Inflammatory macrophage treated with lipopolysaccharide for 1 hour (primary cell): ENCODE data around the gene MAP2K5.

Experiments used
- DNase-seq, 2 donors: peaks; one replicate each; pipeline ENCODE4 v3.0.0-alpha.2; 2020 to 2022

Gene MAP2K5

DNA sequence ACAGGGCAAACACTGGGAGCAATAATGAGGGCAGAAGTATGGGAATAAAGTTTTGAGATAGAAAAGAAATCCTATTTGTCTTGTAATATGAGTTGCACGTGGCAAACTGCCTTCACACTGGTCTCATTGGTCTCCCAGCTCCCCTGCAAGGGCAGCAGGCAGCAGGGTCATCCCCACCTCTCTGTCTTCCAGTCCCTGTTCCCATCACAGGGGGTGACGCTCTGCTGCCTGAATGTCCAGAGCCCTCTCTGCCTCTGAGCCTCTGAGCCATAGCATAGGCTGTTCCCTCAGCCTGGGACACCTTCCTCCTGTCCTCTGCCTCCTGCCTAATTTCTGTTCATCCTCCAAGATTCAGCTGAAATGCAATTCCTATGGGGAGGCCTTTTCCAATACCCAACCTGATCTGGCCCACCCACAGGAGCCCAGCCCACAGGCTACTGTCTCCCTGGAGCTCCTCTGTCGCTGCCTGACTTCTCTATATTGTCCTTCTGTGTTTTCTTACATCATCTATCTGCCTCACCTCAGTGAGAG, 270.7 kb downstream of the MAP2K5 start:
- no peak for DNase-seq

DNA sequence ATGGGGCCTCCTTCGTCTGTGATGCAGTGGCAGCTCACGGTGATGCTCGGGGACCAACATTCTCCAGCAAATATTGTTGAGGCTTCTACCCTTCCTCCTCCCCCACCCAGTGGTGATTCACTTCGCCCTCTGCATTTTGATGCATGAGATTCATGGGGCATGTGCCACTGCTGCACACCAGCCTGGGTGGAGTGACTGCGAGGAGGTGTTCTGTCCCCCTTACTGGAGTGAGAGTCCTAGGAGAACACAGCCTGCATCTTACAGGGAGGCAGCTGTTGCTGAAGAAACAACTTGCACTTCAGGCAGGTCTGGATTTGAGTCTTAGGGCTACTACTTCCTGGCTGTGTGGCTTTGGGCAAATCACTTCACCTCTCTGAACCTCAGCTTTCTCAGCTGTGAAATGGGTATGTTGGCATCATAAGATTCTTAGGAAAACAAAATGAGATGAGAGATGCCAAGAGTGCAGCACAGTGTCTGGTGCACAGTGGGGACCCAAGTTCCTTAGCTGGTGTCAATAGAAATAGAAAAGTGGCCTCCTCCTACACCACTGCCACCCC, 272.6 kb downstream of the MAP2K5 start:
- DNase-seq = no peak

- DNase-seq = no peak
These were observed 274.2 kb downstream of the MAP2K5 start for GRCh38 chr15:67816668-67817067.

GRCh38 chr15:67818464-67818863, 276.0 kb downstream of the MAP2K5 start:
- DNase-seq = no peak

DNA sequence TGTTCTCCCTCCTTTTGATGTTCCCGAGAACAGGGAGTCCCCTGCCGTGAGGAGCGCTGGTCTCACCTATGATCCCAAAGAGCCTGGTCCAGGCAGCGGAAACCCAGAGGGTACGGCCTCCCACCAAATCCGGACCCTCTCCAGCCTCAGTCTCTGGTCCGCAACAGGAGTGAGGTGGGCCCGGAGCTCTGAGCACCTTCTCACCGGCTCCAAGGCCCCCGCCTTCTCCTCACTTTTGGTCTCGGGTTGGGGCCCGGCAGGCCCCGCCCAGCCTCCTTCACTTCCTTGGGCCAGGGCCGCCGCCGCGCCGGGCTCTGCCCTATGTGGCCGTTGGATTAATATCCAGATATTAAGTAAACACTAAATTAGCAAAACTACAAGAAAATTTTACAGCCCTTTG, 277.1 kb downstream of the MAP2K5 start:
- no peak for DNase-seq

DNA sequence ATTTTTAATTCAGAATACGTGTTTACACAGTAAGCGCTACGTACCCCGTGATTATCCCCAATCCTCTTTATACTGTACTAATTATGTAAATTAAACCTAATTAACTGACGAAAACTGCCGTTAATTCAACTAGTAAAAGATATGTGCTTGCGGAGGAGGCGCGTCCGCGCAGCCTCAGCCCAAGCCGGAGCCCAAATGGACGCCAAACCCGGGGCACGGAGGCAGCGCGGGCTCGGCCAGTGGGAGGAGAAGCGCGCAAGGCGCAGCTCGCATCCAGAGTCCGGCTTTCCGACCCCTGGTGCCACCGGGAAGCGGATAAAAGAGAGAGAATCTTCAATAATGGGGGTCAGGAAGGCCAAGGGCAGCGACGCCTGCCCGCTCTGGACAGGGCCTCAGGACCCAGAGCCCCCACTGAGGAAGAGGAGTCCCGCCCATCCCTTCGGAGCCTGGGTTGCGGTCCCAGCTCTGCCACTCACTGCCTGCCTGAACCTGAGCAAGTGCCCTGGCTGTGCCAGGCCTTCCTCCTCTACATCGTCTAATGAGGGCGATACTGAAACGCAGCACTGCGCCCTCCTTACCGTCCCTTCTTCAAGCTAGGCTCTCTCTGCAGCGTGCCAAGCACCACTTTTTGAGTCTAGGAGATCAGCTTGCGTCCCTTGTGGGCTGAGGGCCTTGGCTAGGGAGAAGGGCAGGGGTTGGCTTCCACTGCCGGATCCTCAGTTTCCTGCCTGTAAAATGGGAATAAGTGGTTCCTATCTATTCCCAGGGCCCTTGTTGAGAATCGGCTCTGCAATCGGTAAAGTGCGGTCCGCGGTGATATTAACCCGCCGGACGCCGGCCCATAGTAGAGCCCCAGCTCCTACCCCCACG, 277.9 kb downstream of the MAP2K5 start:
- no peak for DNase-seq

- DNase-seq = peak in 1 of 2 donors; percentile 42
These were observed 278.7 kb downstream of the MAP2K5 start for GRCh38 chr15:67820992-67821783.

- no peak for DNase-seq
These were observed 279.4 kb downstream of the MAP2K5 start for GRCh38 chr15:67821784-67822440.

DNA sequence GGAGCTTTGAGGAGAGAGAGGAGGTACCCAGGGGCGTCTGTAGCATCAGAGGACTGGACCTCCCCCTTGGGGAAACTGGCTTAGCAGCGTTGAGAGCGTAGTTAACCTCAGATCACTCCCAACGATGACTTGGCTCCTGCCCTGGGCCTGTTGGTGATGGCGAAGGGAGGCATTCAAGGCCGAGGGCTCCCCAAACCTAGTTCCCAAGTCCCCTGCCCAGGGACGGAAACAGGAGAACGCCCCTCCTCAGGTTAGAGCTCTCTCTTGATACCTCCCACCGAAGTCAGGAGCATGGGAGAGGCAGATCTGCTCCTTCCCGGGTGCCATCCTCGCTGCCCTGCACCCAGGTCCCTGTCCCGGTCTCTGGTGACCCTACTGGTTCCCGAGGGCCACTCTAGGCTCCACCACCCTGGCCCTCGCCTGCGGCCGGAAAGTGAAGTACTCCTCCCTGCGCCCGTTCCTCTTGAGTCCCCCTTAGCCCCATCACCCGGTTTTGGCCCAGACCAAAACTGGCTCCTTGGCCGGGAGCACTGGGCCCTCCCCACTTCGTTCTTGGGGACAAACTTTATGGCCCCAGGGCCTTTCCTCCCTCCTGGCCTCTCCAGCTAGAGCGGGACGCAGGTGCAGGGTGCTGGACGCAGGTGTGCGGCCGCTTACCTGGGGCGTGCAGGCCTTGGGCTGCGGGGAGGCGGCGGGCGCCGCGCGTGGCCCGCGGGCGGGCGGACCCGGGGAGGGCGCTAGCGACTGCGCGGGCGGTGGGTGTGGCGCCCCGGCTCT, 280.2 kb downstream of the MAP2K5 start:
- no peak for DNase-seq

GRCh38 chr15:67823314-67824196, 281.1 kb downstream of the MAP2K5 start:
- no peak for DNase-seq

DNA sequence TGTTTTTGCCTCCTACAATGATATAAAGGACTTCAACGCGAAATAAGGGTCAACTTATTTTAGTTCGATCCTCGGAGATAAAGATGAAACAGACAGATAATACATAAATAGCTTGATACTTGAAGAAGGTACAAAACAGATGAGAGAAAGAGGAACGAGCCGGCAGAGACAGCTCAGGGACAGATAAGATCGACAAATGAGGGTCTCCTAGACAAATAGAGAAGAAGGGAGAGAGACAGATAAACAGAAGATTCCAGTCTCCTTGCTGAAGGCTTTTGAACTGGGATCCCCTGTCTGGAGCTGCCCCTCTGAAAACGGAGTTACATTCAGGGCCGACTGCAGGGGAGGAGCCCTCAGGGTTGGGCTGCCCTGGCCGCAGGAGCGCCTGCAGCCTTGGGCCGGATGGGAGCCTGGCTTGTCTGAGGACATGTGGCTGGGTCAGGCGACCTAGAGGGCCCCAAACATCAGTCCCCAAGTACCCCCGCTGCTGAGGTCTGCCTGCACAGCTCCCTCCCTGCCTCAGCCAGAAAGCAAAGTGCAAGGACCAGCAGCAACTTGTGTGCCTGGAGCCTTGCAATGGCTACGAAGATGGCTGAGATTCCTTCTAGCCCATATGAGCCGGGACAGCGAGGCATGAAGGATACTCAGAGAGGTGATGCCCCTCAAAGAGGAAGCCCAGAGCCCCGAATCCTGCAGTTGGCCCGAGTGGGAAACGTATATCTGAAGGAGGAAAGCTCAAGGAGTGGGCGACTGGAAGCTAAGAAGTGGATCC, 281.9 kb downstream of the MAP2K5 start:
- no peak for DNase-seq

GRCh38 chr15:67824976-67825880, 282.7 kb downstream of the MAP2K5 start, which contains the start of gene SKOR1:
SKOR1 (plus strand) TSS chr15:67825509; CDS start chr15:67825603, 94 bp downstream.
- peak; percentile 78 to 81 for DNase-seq

DNA sequence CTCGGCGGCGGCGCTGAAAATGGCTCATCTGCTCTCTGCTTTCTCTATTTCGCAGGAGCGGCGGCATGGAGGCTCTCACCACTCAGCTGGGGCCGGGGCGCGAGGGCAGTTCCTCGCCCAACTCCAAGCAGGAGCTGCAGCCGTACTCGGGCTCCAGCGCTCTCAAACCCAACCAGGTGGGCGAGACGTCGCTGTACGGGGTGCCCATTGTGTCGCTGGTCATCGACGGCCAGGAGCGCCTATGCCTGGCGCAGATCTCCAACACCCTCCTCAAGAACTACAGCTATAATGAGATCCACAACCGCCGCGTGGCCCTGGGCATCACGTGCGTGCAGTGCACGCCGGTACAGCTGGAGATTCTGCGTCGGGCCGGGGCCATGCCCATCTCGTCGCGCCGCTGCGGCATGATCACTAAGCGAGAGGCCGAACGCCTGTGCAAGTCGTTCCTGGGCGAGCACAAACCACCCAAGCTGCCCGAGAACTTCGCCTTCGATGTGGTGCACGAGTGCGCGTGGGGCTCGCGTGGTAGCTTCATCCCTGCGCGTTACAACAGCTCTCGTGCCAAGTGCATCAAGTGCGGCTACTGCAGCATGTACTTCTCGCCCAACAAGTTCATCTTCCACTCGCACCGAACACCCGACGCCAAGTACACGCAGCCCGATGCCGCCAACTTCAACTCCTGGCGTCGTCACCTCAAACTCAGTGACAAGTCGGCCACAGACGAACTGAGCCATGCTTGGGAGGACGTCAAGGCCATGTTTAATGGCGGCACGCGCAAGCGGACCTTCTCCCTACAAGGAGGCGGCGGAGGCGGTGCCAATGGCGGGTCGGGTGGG, 283.6 kb downstream of the MAP2K5 start:
- no peak for DNase-seq

GRCh38 chr15:67826717-67827561, 284.4 kb downstream of the MAP2K5 start:
- no peak for DNase-seq

DNA sequence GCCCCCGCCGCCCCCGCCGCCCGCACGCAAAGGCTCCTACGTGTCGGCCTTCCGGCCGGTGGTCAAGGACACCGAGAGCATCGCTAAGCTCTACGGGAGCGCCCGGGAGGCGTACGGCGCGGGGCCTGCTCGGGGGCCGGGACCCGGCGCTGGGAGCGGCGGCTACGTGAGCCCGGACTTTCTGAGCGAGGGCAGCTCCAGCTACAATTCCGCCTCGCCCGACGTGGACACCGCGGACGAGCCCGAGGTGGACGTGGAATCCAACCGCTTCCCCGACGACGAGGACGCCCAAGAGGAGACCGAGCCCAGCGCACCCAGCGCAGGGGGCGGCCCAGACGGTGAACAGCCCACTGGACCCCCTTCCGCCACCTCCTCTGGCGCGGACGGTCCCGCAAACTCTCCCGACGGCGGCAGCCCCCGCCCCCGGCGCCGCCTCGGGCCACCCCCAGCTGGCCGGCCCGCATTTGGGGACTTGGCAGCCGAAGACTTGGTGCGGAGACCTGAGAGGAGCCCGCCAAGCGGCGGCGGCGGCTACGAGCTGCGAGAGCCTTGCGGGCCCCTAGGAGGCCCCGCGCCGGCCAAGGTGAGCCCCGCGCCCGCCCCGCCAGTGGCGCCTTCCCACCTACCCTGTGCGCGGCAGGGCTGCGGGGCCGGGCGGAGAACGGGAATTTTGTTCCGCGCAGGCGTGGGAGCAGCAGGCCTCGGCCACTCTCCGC, 285.2 kb downstream of the MAP2K5 start:
- no peak for DNase-seq

GRCh38 chr15:67828278-67828968, 285.9 kb downstream of the MAP2K5 start:
- DNase-seq = no peak
